Esophagus muscularis mucosa (tissue), 4 donors: ENCODE data around the gene LSM6.

Source experiments
- EP300 ChIP-seq: sonication (generic); formaldehyde crosslinking; IDR thresholded peaks from one replicate; pipeline ENCODE4 v1.6.1; 2017; ENCODE audit warnings: antibody characterized with exemption
- POLR2A ChIP-seq: fragments of 450-650 bp; IDR thresholded peaks from one replicate; pipeline ENCODE4 v1.6.1; 2017; ENCODE audit warnings: antibody characterized with exemption, moderate library complexity, mild to moderate bottlenecking, low read depth
- POLR2AphosphoS5 ChIP-seq, 2 donors: sonication (generic); formaldehyde crosslinking; IDR thresholded peaks; one replicate each; pipeline ENCODE4 v1.6.1; 2017; ENCODE audit warnings: antibody characterized with exemption in 2 of 2
- TF ChIP-seq, protein P1 (sequence below), 3 experiments: fragments of 200-600 bp in 2 of 3; fragments of 450-650 bp in 1 of 3; sonication (generic) in 2 of 3; IDR thresholded peaks; one replicate each; pipeline ENCODE4 v1.5.1; 2017 to 2019; ENCODE audit warnings: antibody characterized with exemption in 3 of 3, mild to moderate bottlenecking in 2 of 3, moderate library complexity in 1 of 3

DNA sequence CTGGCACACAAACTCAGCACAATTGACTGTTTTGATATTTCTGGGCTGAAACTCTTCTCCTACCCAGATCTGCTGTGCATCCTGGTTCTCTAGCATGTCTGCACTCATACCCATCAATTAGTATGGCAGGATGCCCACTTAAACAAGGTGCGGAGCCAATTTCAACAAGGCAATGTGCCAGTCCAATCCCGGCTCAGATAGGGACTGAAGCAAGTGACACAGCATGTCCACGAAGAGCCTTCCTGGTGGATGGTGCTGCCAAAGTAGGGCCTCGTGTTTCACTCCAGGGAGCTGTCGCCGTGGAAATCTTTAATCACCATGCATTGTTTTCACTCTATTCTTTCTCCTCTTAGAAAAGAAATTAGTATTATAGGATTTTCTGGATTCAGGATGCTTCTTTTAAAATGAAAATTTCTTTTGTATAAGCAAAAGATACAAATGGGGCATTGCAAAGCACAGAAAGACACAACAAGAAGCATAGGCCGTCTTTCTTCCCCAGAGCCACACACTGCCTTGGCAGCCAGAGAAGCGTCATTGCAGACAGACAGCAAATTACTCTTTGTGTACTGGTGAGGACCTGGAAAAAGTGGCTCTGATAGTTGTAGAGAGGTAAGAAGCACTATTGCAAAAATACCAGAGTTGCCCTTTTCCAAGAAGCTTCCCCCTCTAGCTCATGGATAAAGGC, 40.6 kb upstream of the LSM6 start:
- TF ChIP-seq, protein P1, sequence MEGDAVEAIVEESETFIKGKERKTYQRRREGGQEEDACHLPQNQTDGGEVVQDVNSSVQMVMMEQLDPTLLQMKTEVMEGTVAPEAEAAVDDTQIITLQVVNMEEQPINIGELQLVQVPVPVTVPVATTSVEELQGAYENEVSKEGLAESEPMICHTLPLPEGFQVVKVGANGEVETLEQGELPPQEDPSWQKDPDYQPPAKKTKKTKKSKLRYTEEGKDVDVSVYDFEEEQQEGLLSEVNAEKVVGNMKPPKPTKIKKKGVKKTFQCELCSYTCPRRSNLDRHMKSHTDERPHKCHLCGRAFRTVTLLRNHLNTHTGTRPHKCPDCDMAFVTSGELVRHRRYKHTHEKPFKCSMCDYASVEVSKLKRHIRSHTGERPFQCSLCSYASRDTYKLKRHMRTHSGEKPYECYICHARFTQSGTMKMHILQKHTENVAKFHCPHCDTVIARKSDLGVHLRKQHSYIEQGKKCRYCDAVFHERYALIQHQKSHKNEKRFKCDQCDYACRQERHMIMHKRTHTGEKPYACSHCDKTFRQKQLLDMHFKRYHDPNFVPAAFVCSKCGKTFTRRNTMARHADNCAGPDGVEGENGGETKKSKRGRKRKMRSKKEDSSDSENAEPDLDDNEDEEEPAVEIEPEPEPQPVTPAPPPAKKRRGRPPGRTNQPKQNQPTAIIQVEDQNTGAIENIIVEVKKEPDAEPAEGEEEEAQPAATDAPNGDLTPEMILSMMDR (IDR thresholded peaks at IDR 0.05), result no peak
- no peak for TF ChIP-seq POLR2AphosphoS5 (IDR thresholded peaks at IDR 0.05)
- no peak for TF ChIP-seq POLR2A
- no peak for TF ChIP-seq EP300
